H9 (cell line): Measurements from ENCODE around the gene SUN1. TPM values are rescaled to one million over a fixed set of nuclear protein-coding genes. Genes with fewer than 3 reads are reported as not detected.

Source experiments
- DNase-seq: peaks from one replicate; pipeline ENCODE4 v3.0.0-alpha.2; 2017
- H2AFZ ChIP-seq: one replicate; pipeline ENCODE4 v1.6.1; 2013; ENCODE audit warnings: mild to moderate bottlenecking, low read length, control low read depth, moderate library complexity
- H2AK5ac ChIP-seq: 2 replicates; pipeline ENCODE4 v1.6.1; 2013; ENCODE audit warnings: low read length, control low read depth, mixed read lengths; ENCODE audit not compliant: insufficient read length
- H2BK120ac ChIP-seq: one replicate; pipeline ENCODE4 v1.6.1; 2013; ENCODE audit warnings: low read depth, mild to moderate bottlenecking, low read length, control low read depth, inconsistent platforms; ENCODE audit not compliant: poor library complexity, severe bottlenecking
- H2BK12ac ChIP-seq: 2 replicates; pipeline ENCODE4 v1.6.1; 2013; ENCODE audit warnings: low read length, control low read depth, mixed read lengths, low read depth; ENCODE audit not compliant: insufficient read length
- H2BK15ac ChIP-seq: 2 replicates; pipeline ENCODE4 v1.6.1; 2013; ENCODE audit warnings: low read depth, low read length, control low read depth
- H2BK20ac ChIP-seq: one replicate; pipeline ENCODE4 v1.6.1; 2013; ENCODE audit warnings: low read depth, mild to moderate bottlenecking, low read length, control low read depth, inconsistent platforms; ENCODE audit not compliant: poor library complexity, severe bottlenecking
- H2BK5ac ChIP-seq: 2 replicates; pipeline ENCODE4 v1.6.1; 2013; ENCODE audit warnings: low read length, control low read depth, mixed read lengths; ENCODE audit not compliant: insufficient read length
- H3K14ac ChIP-seq: 2 replicates; pipeline ENCODE4 v1.6.1; 2013; ENCODE audit warnings: low read length, control low read depth; ENCODE audit not compliant: insufficient read depth
- H3K18ac ChIP-seq: 2 replicates; pipeline ENCODE4 v1.6.1; 2013; ENCODE audit warnings: low read depth, mild to moderate bottlenecking, mixed read lengths, low read length, control low read depth; ENCODE audit not compliant: insufficient read length
- H3K23ac ChIP-seq: 2 replicates; pipeline ENCODE4 v1.6.1; 2013; ENCODE audit warnings: low read length, control low read depth, mixed read lengths, low read depth; ENCODE audit not compliant: insufficient read length
- H3K23me2 ChIP-seq: 2 replicates; pipeline ENCODE4 v1.6.1; 2013; ENCODE audit warnings: low read depth, mild to moderate bottlenecking, mixed read lengths, low read length, control low read depth; ENCODE audit not compliant: insufficient read length, poor library complexity, severe bottlenecking
- H3K27ac ChIP-seq: 2 replicates; pipeline ENCODE4 v1.5.1; 2013; ENCODE audit warnings: low read length, control low read depth, mixed read lengths, low read depth; ENCODE audit not compliant: insufficient read length
- H3K27me3 ChIP-seq: 2 replicates; pipeline ENCODE4 v1.6.1; 2013; ENCODE audit warnings: low read length, control low read depth, inconsistent platforms; ENCODE audit not compliant: insufficient read depth
- H3K4ac ChIP-seq: 2 replicates; pipeline ENCODE4 v1.6.1; 2013; ENCODE audit warnings: low read depth, mild to moderate bottlenecking, control low read depth, inconsistent platforms, low read length, moderate library complexity
- H3K4me1 ChIP-seq: 2 replicates; pipeline ENCODE4 v1.6.1; 2013; ENCODE audit warnings: low read length, control low read depth, inconsistent platforms; ENCODE audit not compliant: insufficient read depth
- H3K4me2 ChIP-seq: 2 replicates; pipeline ENCODE4 v1.6.1; 2013; ENCODE audit warnings: low read length, control low read depth, mixed read lengths; ENCODE audit not compliant: insufficient read length, insufficient read depth
- H3K56ac ChIP-seq: 2 replicates; pipeline ENCODE4 v1.6.1; 2013; ENCODE audit warnings: low read depth, mild to moderate bottlenecking, mixed read lengths, low read length, control low read depth; ENCODE audit not compliant: insufficient read length
- H3K79me1 ChIP-seq: 2 replicates; pipeline ENCODE4 v1.6.1; 2013; ENCODE audit warnings: low read depth, mild to moderate bottlenecking, moderate library complexity, low read length, control low read depth, inconsistent platforms; ENCODE audit not compliant: insufficient read depth, poor library complexity, severe bottlenecking
- H3K79me2 ChIP-seq: 2 replicates; pipeline ENCODE4 v1.6.1; 2013; ENCODE audit warnings: low read length, control low read depth, inconsistent platforms; ENCODE audit not compliant: insufficient read depth
- H3K9ac ChIP-seq: 2 replicates; pipeline ENCODE4 v1.6.1; 2013; ENCODE audit warnings: low read length, control low read depth, mixed read lengths; ENCODE audit not compliant: insufficient read length; ENCODE audit errors: extremely low read depth
- H3K9me3 ChIP-seq: one replicate; pipeline ENCODE4 v1.6.1; 2013; ENCODE audit warnings: low read depth, low read length, inconsistent platforms; ENCODE audit not compliant: control insufficient read depth
- H3T11ph ChIP-seq: one replicate; pipeline ENCODE4 v1.6.1; 2013; ENCODE audit warnings: mild to moderate bottlenecking, low read length, control low read depth, inconsistent platforms
- H4K20me1 ChIP-seq: one replicate; pipeline ENCODE4 v1.6.1; 2013; ENCODE audit not compliant: control insufficient read depth, insufficient read length, insufficient read depth
- H4K5ac ChIP-seq: 2 replicates; pipeline ENCODE4 v1.6.1; 2013; ENCODE audit warnings: low read depth, mild to moderate bottlenecking, mixed read lengths, low read length, control low read depth; ENCODE audit not compliant: insufficient read length
- H4K8ac ChIP-seq: replicated peaks from 2 replicates; pipeline ENCODE4 v1.6.1; 2013; ENCODE audit warnings: low read length, control low read depth, mixed read lengths, low read depth; ENCODE audit not compliant: insufficient read length
- H4K91ac ChIP-seq: 2 replicates; pipeline ENCODE4 v1.6.1; 2013; ENCODE audit warnings: low read depth, mild to moderate bottlenecking, moderate library complexity, mixed read lengths, low read length, control low read depth; ENCODE audit not compliant: insufficient read length
- H3K27ac Mint-ChIP-seq, 3 experiments: 2 replicates in 2 of 3; 3 replicates in 1 of 3; pipeline ENCODE4 v1.8.0; 2020 to 2021; ENCODE audit warnings: mixed read lengths in 3 of 3, mild to moderate bottlenecking in 1 of 3, moderate library complexity in 1 of 3
- H3K27me3 Mint-ChIP-seq: 2 replicates; pipeline ENCODE4 v1.8.0; 2021; ENCODE audit warnings: low read depth, mild to moderate bottlenecking, moderate library complexity, mixed read lengths
- H3K36me3 Mint-ChIP-seq, 3 experiments: 2 replicates in 2 of 3; 3 replicates in 1 of 3; pipeline ENCODE4 v1.8.0; 2020 to 2021; ENCODE audit warnings: low read depth in 3 of 3, mixed read lengths in 3 of 3; ENCODE audit not compliant: insufficient read depth in 1 of 3
- H3K4me1 Mint-ChIP-seq, 2 experiments: 2 replicates each; pipeline ENCODE4 v1.8.0; 2020; ENCODE audit warnings: mixed read lengths in 2 of 2
- H3K4me3 Mint-ChIP-seq, 2 experiments: 2 replicates in 1 of 2; 3 replicates in 1 of 2; pipeline ENCODE4 v1.8.0; 2020 to 2021; ENCODE audit warnings: mild to moderate bottlenecking in 2 of 2, mixed read lengths in 2 of 2, moderate library complexity in 1 of 2
- H3K9me3 Mint-ChIP-seq, 2 experiments: 2 replicates in 1 of 2; 3 replicates in 1 of 2; pipeline ENCODE4 v1.8.0; 2020; ENCODE audit warnings: mild to moderate bottlenecking in 2 of 2, mixed read lengths in 2 of 2, moderate library complexity in 1 of 2
- CTCF ChIP-seq: fragments of 200-600 bp; sonication (generic); conservative IDR thresholded peaks from 3 replicates; pipeline ENCODE4 v1.8.0; 2021; ENCODE audit warnings: antibody characterized with exemption, mild to moderate bottlenecking
- WGBS: extraction: QIAGEN DNeasy Blood & Tissue Kit; methylation state at CpG from one replicate; pipeline ENCODE4 v1.1.7; 2013; ENCODE audit warnings: missing lambda C conversion rate, low lambda C conversion rate, mixed read lengths; ENCODE audit not compliant: insufficient read length; ENCODE audit errors: extremely low coverage; 5-methylcytosine and 5-hydroxymethylcytosine counted together
- total RNA-seq: library from RNA; stranded (reverse); gene quantifications from 2 replicates; pipeline ENCODE4 v1.2.1, GENCODE V29; 2021

Gene SUN1
- total RNA-seq, 1 experiment from 2014 or later: 118 TPM

GRCh38 chr7:892648-893593 is 60.6 kb downstream of the SUN1 start:
- Histone ChIP-seq H2BK15ac (no peak overlapping the region), H2AFZ (no peak overlapping the region), H3K4ac (no peak overlapping the region), H2BK20ac (no peak overlapping the region), H3K27ac (no peak overlapping the region), H4K20me1 (peaks cover 3% of the 10 kb centered on the region), H3K14ac (no peak overlapping the region), H3T11ph (no peak overlapping the region), H4K91ac (no peak overlapping the region), H3K23me2 (no peaks in the 10 kb centered on the region), H3K9me3 (no peaks in the 10 kb centered on the region), H2AK5ac (no peak overlapping the region), H2BK120ac (no peak overlapping the region), H3K79me2 (no peaks in the 10 kb centered on the region; the same call in 1 of the 2 replicates), H2BK12ac (no peak overlapping the region), H3K23ac (no peak overlapping the region), H3K56ac (no peak overlapping the region), H3K9ac (no peak overlapping the region), H4K8ac (no peak overlapping the region), H2BK5ac (no peak overlapping the region), H3K27me3 (no peaks in the 10 kb centered on the region), H3K18ac (no peak overlapping the region), H3K4me2 (no peak overlapping the region), H3K4me1 (no peaks in the 10 kb centered on the region), H4K5ac (no peak overlapping the region), H3K79me1 (no peaks in the 10 kb centered on the region)
- H3K9me3 Mint-ChIP-seq: no peaks in the 10 kb centered on the region
- peak overlapping the region in 1 of 3 experiments; percentile 77; a peak in 2 of 7 replicates for H3K27ac Mint-ChIP-seq
- peaks cover 36 to 75% (median 69%) of the 10 kb centered on the region in 3 experiments for H3K36me3 Mint-ChIP-seq
- no peak overlapping the region for H3K4me3 Mint-ChIP-seq
- no peak for TF ChIP-seq CTCF
- peaks cover 0 to 4% of the 10 kb centered on the region in 2 experiments; a peak in 1 of 4 replicates for H3K4me1 Mint-ChIP-seq
- DNase-seq: no peak
- 100% methylated on average over 7 of the region's 48 CpGs for WGBS
- peaks cover 1% of the 10 kb centered on the region; the same call in 1 of the 2 replicates for H3K27me3 Mint-ChIP-seq
